H1 (cell line): ENCODE results near the gene RUNX1. TPM values are rescaled to one million over a fixed set of nuclear protein-coding genes. Genes with fewer than 3 reads are reported as not detected.

Source experiments
- CBX5 ChIP-seq: fragments of 300-800, 300-1000 bp; sonication (generic); IDR thresholded peaks from 2 replicates; pipeline ENCODE4 v1.7.1; 2016; ENCODE audit warnings: antibody characterized with exemption, low read length, low read depth
- CEBPB ChIP-seq: IDR thresholded peaks from 2 replicates; pipeline ENCODE4 v1.6.1; 2012; ENCODE audit warnings: low read depth, low read length
- EP300 ChIP-seq, 2 experiments: IDR thresholded peaks; 1 replicate in 1 of 2; 2 replicates in 1 of 2; pipeline ENCODE4 v1.6.1; 2011 to 2012; ENCODE audit warnings: low read depth in 2 of 2, low read length in 2 of 2, mild to moderate bottlenecking in 2 of 2, borderline replicate concordance in 1 of 2, inconsistent platforms in 1 of 2, moderate library complexity in 1 of 2
- MAX ChIP-seq: IDR thresholded peaks from 2 replicates; pipeline ENCODE4 v1.6.1; 2012; ENCODE audit warnings: inconsistent platforms
- NRF1 ChIP-seq: IDR thresholded peaks from 2 replicates; pipeline ENCODE4 v1.6.1; 2011; ENCODE audit warnings: mild to moderate bottlenecking, low read depth, low read length, improper control_type of control experiment
- TAF7 ChIP-seq: optimal IDR thresholded peaks from 2 replicates; pipeline ENCODE3; 2011; ENCODE audit warnings: low read depth, mild to moderate bottlenecking, inconsistent platforms, low read length, moderate library complexity, borderline replicate concordance
- polyA plus RNA-seq, 7 experiments: library from polyadenylated mRNA; depleted of rRNA in 3 of 7; stranded (reverse) in 5 of 7; unstranded in 2 of 7; fragments of >200 nt in 5 of 7; fragments of 200-250 nt in 2 of 7; gene quantifications; 1 replicate in 5 of 7; 2 replicates in 1 of 7; 4 replicates in 1 of 7; pipeline versions ENCODE4 v1.2.1 to v1.2.3, GENCODE V29; 2011 to 2013; ENCODE audit warnings: missing spikeins in 2 of 7, mixed read lengths in 2 of 7
- total RNA-seq: library from RNA; stranded (reverse); fragmentation: NEBNext Ultra II Directional; extraction: Animal tissue kit (Norgen Biotek cat#: 25700); gene quantifications from 2 replicates; pipeline ENCODE4 v1.2.1, GENCODE V29; 2021

The RUNX1 gene
- total and polyA plus RNA-seq, 2 of the 8 experiments (the other 6 are each of a cell fraction or from before 2014, with no cell fraction given): 0.20 to 0.60 TPM

DNA sequence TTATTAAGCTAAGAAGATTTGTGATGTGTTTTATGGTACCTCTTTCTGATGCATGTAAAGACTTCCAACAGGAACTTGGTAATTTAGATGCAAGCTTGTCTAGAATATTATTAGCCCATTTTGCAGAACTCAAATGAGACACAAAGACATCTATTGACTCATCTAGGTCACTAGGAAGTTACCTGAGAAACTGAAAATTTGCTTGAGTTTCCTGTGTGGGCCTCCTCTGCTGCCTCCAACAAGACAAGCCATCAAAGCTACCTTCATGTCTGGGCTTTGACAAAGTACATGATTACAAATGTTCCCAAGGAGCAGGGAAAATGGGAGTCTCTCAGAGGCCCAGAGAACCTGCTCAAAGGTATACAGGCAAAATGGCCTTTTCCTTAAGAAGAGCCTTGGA lies 5.6 kb downstream of the RUNX1 start (continued):
- TF ChIP-seq NRF1 (no peak), MAX (no peak), EP300 (IDR thresholded peaks at IDR 0.05; ENCODE audit: borderline replicate concordance in 1 of 2, low read depth in 2 of 2, low read length in 2 of 2) (no peak), CBX5 (no peak), CEBPB (no peak), TAF7 (no peak)
